Measurements from ENCODE around the gene CCDC180. TPM values are rescaled to one million over a fixed set of nuclear protein-coding genes. Genes with fewer than 3 reads are reported as not detected.

CCDC180 gene
- total RNA-seq, 1 experiment from 2014 or later, result 7.9 TPM

GRCh38 chr9:97357056-97357455 is 49.6 kb downstream of the CCDC180 start:
- H4K20me1 ChIP-seq (ENCODE audit: insufficient read depth), result no peaks in the 10 kb centered on the region
- no peak for ATAC-seq

More at GRCh38 chr9:97357056-97357455, 49.6 kb downstream of the CCDC180 start:
- Histone ChIP-seq H3K27ac (ENCODE audit: low read depth, low read length) (no peak overlapping the region), H3K4me3 (replicated peaks in 1 of 2; ENCODE audit: low read depth in 1 of 2, low read length in 2 of 2) (no peak overlapping the region), H3K9me3 (ENCODE audit: control insufficient read depth in 1 of 2, insufficient read depth in 1 of 2, low read depth in 1 of 2, low read length in 2 of 2) (no peaks in the 10 kb centered on the region), H3K27me3 (ENCODE audit: insufficient read depth, low read length) (no peaks in the 10 kb centered on the region), H3K4me2 (ENCODE audit: low read length) (no peak overlapping the region), H3K4me1 (ENCODE audit: control insufficient read depth in 1 of 2, insufficient read depth in 2 of 2, low read length in 2 of 2) (no peaks in the 10 kb centered on the region), H2AFZ (ENCODE audit: low read depth, low read length, poor library complexity, severe bottlenecking) (no peak overlapping the region), H3K9ac (ENCODE audit: low read length) (no peak overlapping the region), H3K9me2 (ENCODE audit: insufficient read depth) (no peaks in the 10 kb centered on the region), H3K79me2 (ENCODE audit: insufficient read depth, low read length) (no peaks in the 10 kb centered on the region), H3K36me3 (ENCODE audit: control insufficient read depth in 1 of 2, insufficient read depth in 2 of 2, low read length in 2 of 2) (0 out of 4 replicates have a peak, but pooled peaks cover 2 to 6% of the 10 kb centered on the region in 2 experiments)
- no peak for TF ChIP-seq CEBPB (IDR thresholded peaks at IDR 0.05; ENCODE audit: low read depth)
- TF ChIP-seq POLR2AphosphoS5 (IDR thresholded peaks at IDR 0.05; ENCODE audit: low read depth, low read length), result no peak
- no peak for TF ChIP-seq EZH2phosphoT487 (IDR thresholded peaks at IDR 0.05; ENCODE audit: borderline replicate concordance)
- TF ChIP-seq SP1 (IDR thresholded peaks at IDR 0.05; ENCODE audit: low read depth), result no peak
- TF ChIP-seq SIN3A (IDR thresholded peaks at IDR 0.05; ENCODE audit: low read depth), result no peak
- TF ChIP-seq SRF (IDR thresholded peaks at IDR 0.05; ENCODE audit: low read depth), result no peak
- no peak for DNase-seq (ENCODE audit: low read depth, low spot score)
- ChIA-PET RAD21 (ENCODE audit: low non-redundant PET in 1 of 2, low total read pairs in 2 of 2, uncharacterized antibody in 2 of 2, unreplicated experiment in 2 of 2) (no interaction called here), POLR2A (no interaction called here), CTCF (no interaction called here)
- BruUV-seq (replicated peaks), result no TSS peak
- intact Hi-C loops (cut with micrococcal nuclease), result no loop called here

Other genes starting within 250 kb of the CCDC180 start
- gene TDRD7, start 104.4 kb downstream of the CCDC180 start, total RNA-seq (2021; ENCODE audit: unreplicated experiment), result 8.0 TPM
- 4.4 TPM for gene TMOD1, start 194.0 kb downstream of the CCDC180 start, total RNA-seq (2021; ENCODE audit: unreplicated experiment)

Measured in HCT116 (cell line).